Astrocyte (in vitro differentiated cells and primary cell): ENCODE results near the gene PLXNB3. TPM values are rescaled to one million over a fixed set of nuclear protein-coding genes. Genes with fewer than 3 reads are reported as not detected.

Experiments
- DNase-seq: peaks from one replicate; pipeline ENCODE4 v3.0.0-alpha.2; 2010; ENCODE audit warnings: low read depth
- FAIRE-seq: peaks from 2 replicates; lab custom pipeline; 2011; peaks lifted over from hg19 to GRCh38; lab: Jason Lieb, UNC
- H2AFZ ChIP-seq: 2 replicates; pipeline ENCODE4 v1.6.0; 2012; ENCODE audit warnings: low read depth, low read length, inconsistent platforms
- H3K27ac ChIP-seq: 2 replicates; pipeline ENCODE4 v1.5.1; 2011; ENCODE audit warnings: low read depth, low read length, inconsistent platforms
- H3K27me3 ChIP-seq: 2 replicates; pipeline ENCODE4 v1.6.0; 2011; ENCODE audit warnings: low read length, inconsistent platforms; ENCODE audit not compliant: insufficient read depth
- H3K36me3 ChIP-seq: 2 replicates; pipeline ENCODE4 v1.5.1; 2011; ENCODE audit warnings: low read length, inconsistent platforms; ENCODE audit not compliant: insufficient read depth
- H3K4me1 ChIP-seq: 2 replicates; pipeline ENCODE4 v1.5.1; 2011; ENCODE audit warnings: low read length, inconsistent platforms; ENCODE audit not compliant: insufficient read depth
- H3K4me2 ChIP-seq: 2 replicates; pipeline ENCODE4 v1.6.0; 2012; ENCODE audit warnings: low read length, inconsistent platforms
- H3K4me3 ChIP-seq: 2 replicates; pipeline ENCODE4 v1.5.1; 2011; ENCODE audit warnings: low read depth, mild to moderate bottlenecking, low read length, inconsistent platforms; ENCODE audit not compliant: insufficient read depth
- H3K79me2 ChIP-seq: 2 replicates; pipeline ENCODE4 v1.6.0; 2012; ENCODE audit warnings: mild to moderate bottlenecking, low read length, inconsistent platforms; ENCODE audit not compliant: insufficient read depth
- H3K9ac ChIP-seq: 2 replicates; pipeline ENCODE4 v1.6.0; 2012; ENCODE audit warnings: mild to moderate bottlenecking, low read length, inconsistent platforms
- H3K9me3 ChIP-seq: 2 replicates; pipeline ENCODE4 v1.5.1; 2012; ENCODE audit warnings: low read depth, mild to moderate bottlenecking, low read length, inconsistent platforms; ENCODE audit not compliant: insufficient read depth
- H4K20me1 ChIP-seq: 2 replicates; pipeline ENCODE4 v1.6.0; 2012; ENCODE audit warnings: low read length, inconsistent platforms; ENCODE audit not compliant: insufficient read depth
- H3K27ac Mint-ChIP-seq: one replicate; pipeline ENCODE4 v1.8.0; 2021; ENCODE audit warnings: mild to moderate bottlenecking, mixed read lengths; ENCODE audit not compliant: unreplicated experiment
- H3K27me3 Mint-ChIP-seq: one replicate; pipeline ENCODE4 v1.8.0; 2021; ENCODE audit warnings: low read depth, mixed read lengths; ENCODE audit not compliant: unreplicated experiment
- H3K36me3 Mint-ChIP-seq: one replicate; pipeline ENCODE4 v1.8.0; 2021; ENCODE audit warnings: low read depth, mixed read lengths; ENCODE audit not compliant: unreplicated experiment
- H3K4me1 Mint-ChIP-seq: one replicate; pipeline ENCODE4 v1.8.0; 2021; ENCODE audit warnings: low read depth, mixed read lengths; ENCODE audit not compliant: unreplicated experiment
- H3K4me3 Mint-ChIP-seq: one replicate; pipeline ENCODE4 v1.8.0; 2021; ENCODE audit warnings: mild to moderate bottlenecking, moderate library complexity, mixed read lengths; ENCODE audit not compliant: unreplicated experiment
- H3K9me3 Mint-ChIP-seq: one replicate; pipeline ENCODE4 v1.8.0; 2021; ENCODE audit warnings: mild to moderate bottlenecking, mixed read lengths; ENCODE audit not compliant: unreplicated experiment
- CTCF ChIP-seq: IDR thresholded peaks from 2 replicates; pipeline ENCODE4 v1.5.1; 2011; ENCODE audit warnings: low read depth, mild to moderate bottlenecking, inconsistent platforms, low read length, moderate library complexity; ENCODE audit not compliant: insufficient read depth
- EZH2 ChIP-seq: IDR thresholded peaks from 2 replicates; pipeline ENCODE4 v1.6.1; 2012; ENCODE audit warnings: mild to moderate bottlenecking, low read length, inconsistent platforms; ENCODE audit not compliant: insufficient read depth
- total RNA-seq: library from RNA; stranded (reverse); gene quantifications from 2 replicates; pipeline ENCODE4 v1.2.1, GENCODE V29; 2021

The PLXNB3 gene
- total RNA-seq, 1 donor from 2014 or later = 5.3 TPM

DNA sequence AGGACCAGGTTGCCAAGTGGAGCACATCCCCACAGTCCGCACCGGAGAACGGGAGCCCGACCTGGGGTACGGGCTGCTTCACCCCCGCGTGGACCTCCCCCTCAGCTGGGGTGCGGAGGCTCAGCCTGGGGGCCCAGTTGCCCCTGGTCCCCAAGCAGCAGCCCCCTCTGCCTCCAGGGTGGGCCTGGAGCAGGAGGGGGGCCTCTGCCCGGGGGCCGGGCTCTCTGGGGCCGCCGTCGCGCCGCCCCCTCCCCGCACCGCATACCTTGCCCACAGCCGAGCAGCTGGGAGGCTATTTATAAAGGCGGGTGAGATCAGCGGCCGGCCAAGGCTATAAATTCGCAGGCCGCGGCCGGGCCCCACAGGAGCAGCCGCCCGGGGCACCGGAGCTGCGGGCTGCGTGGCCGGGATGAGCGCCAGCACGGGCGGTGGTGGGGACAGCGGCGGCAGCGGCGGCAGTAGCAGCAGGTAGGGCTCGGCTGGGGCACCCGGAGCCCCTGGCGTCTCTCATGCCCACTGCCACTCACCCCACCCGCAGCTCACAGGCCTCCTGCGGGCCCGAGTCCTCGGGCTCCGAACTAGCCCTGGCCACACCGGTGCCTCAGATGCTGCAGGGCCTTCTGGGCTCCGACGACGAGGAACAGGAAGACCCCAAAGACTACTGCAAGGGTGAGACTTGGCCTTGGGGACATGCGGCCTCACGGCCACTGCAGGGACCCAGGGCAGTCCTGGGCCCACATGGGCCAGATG is 16.8 kb downstream of the PLXNB3 start, which contains the start of gene SRPK3:
SRPK3 (plus strand) TSS at position 364 of the 750 bp plus-strand sequence; CDS start at position 410, 46 bp downstream.
- Histone ChIP-seq H3K9ac (no peak within 1 kb of the TSS), H3K27me3 (no peaks in the 10 kb centered on the region), H3K4me1 (no peaks in the 10 kb centered on the region), H3K36me3 (no peaks in the 10 kb centered on the region), H3K4me3 (no peak within 1 kb of the TSS), H2AFZ (no peak within 1 kb of the TSS), H3K4me2 (no peak within 1 kb of the TSS), H3K79me2 (no peaks in the 10 kb centered on the region), H3K9me3 (no peaks in the 10 kb centered on the region), H4K20me1 (no peaks in the 10 kb centered on the region), H3K27ac (no peak within 1 kb of the TSS)
- no peaks in the 10 kb centered on the region for H3K9me3 Mint-ChIP-seq
- H3K4me1 Mint-ChIP-seq = no peaks in the 10 kb centered on the region
- TF ChIP-seq CTCF = no peak
- no peaks in the 10 kb centered on the region for H3K36me3 Mint-ChIP-seq
- H3K4me3 Mint-ChIP-seq = no peak within 1 kb of the TSS
- H3K27me3 Mint-ChIP-seq = no peaks in the 10 kb centered on the region
- FAIRE-seq (no peak), DNase-seq (no peak)
- no peak within 1 kb of the TSS for H3K27ac Mint-ChIP-seq

- no peak overlapping the region for H3K9ac ChIP-seq
- Mint-ChIP-seq H3K27ac (no peak overlapping the region), H3K4me3 (no peak overlapping the region), H3K36me3 (no peaks in the 10 kb centered on the region), H3K9me3 (no peaks in the 10 kb centered on the region), H3K4me1 (no peaks in the 10 kb centered on the region), H3K27me3 (no peaks in the 10 kb centered on the region)
- no peak overlapping the region for H3K4me3 ChIP-seq
- no peak for TF ChIP-seq CTCF
- H3K27ac ChIP-seq = no peak overlapping the region
- H3K4me1 ChIP-seq = no peaks in the 10 kb centered on the region
- no peak for FAIRE-seq
- no peak overlapping the region for H2AFZ ChIP-seq
- no peaks in the 10 kb centered on the region for H4K20me1 ChIP-seq
- no peaks in the 10 kb centered on the region for H3K9me3 ChIP-seq
- no peak for DNase-seq
- H3K4me2 ChIP-seq = no peak overlapping the region
- no peaks in the 10 kb centered on the region for H3K36me3 ChIP-seq
- H3K79me2 ChIP-seq = no peaks in the 10 kb centered on the region
- H3K27me3 ChIP-seq = no peaks in the 10 kb centered on the region
Observed at GRCh38 chrX:153781428-153782047, 17.5 kb downstream of the PLXNB3 start.

- H3K79me2 ChIP-seq = no peaks in the 10 kb centered on the region
- H3K9me3 Mint-ChIP-seq = no peaks in the 10 kb centered on the region
- no peak for FAIRE-seq
Observed at GRCh38 chrX:153782313-153782712, 18.3 kb downstream of the PLXNB3 start.

More at GRCh38 chrX:153782313-153782712, 18.3 kb downstream of the PLXNB3 start:
- Histone ChIP-seq H3K4me1 (no peaks in the 10 kb centered on the region), H3K9me3 (no peaks in the 10 kb centered on the region), H3K36me3 (no peaks in the 10 kb centered on the region), H3K27ac (no peak overlapping the region), H3K4me3 (no peak overlapping the region), H3K9ac (no peak overlapping the region), H4K20me1 (no peaks in the 10 kb centered on the region), H3K4me2 (no peak overlapping the region), H2AFZ (no peak overlapping the region), H3K27me3 (no peaks in the 10 kb centered on the region)
- Mint-ChIP-seq H3K27ac (no peak overlapping the region), H3K4me3 (no peak overlapping the region), H3K27me3 (no peaks in the 10 kb centered on the region), H3K4me1 (no peaks in the 10 kb centered on the region), H3K36me3 (no peaks in the 10 kb centered on the region)
- DNase-seq = no peak
- TF ChIP-seq EZH2 = no peak
- TF ChIP-seq CTCF = no peak
